ENCODE measurements around the gene PLA2G4D.

PLA2G4D gene

DNA sequence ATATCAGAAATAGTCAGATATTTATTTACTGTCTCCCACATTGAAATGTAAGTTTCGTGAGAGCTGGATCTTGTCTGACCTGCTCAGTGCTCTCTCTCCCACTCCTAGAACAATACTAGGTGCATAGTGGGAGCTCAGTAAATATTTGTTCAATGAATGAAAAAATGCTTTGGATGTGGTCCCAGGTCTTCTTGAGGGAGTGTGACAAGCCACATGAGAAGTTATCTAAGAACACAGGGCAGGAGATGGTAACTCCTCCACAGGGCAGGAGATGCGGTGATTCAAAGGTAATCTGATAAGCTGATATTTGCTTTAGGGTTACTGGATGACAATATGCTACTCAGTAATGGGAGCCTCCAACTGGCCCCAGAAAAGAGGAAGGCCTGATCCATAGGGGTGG, 47.8 kb downstream of the PLA2G4D start:
- Histone ChIP-seq H3F3A (ENCODE audit: insufficient read depth) (no peaks in the 10 kb centered on the region), H3K27me3 (ENCODE audit: low read length) (no peaks in the 10 kb centered on the region), H3K27ac (ENCODE audit: low read depth, low read length) (no peak overlapping the region), H3K79me2 (ENCODE audit: insufficient read depth, low read length) (no peaks in the 10 kb centered on the region), H3K9me3 (ENCODE audit: insufficient read depth, low read length) (no peaks in the 10 kb centered on the region), H3K36me3 (ENCODE audit: low read length) (no peaks in the 10 kb centered on the region), H3K4me3 (ENCODE audit: insufficient read depth, low read length, poor library complexity, severe bottlenecking) (no peak overlapping the region), H2AFZ (ENCODE audit: low read depth, low read length, severe bottlenecking) (no peak overlapping the region), H3K4me2 (ENCODE audit: low read depth, low read length, poor library complexity, severe bottlenecking) (no peak overlapping the region), H3K9me2 (replicated peaks; ENCODE audit: insufficient read depth, low read length) (no peaks in the 10 kb centered on the region), H4K20me1 (ENCODE audit: low read depth, low read length) (no peaks in the 10 kb centered on the region), H3K9ac (ENCODE audit: low read length) (no peak overlapping the region)
- TF ChIP-seq EZH2phosphoT487 (conservative IDR thresholded peaks at IDR 0.05; ENCODE audit: low read length) (no peak), CTCF (IDR thresholded peaks at IDR 0.05; ENCODE audit: insufficient read depth, low read length, poor library complexity, severe bottlenecking) (no peak)

DNA sequence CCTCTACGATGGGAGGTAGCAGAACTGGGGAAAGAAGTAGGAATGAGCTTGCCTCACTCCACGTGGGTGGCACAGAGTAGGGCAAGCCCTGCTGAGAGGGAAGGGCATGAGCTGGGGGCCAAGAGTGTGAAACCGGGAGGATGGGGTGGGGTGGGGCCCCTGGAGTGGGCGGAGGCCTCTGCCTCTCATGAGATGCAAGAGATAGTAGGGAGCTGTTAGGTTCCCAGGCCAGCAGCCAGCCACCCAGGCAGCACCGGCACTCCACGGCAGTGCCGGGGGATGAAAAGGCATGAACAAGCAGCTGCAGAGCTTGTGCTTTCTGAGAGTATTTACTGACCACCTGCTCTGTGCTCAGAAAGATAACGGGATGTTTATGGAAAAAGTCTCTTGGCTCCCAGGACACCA, 49.1 kb downstream of the PLA2G4D start:
- Histone ChIP-seq H3K79me2 (ENCODE audit: insufficient read depth, low read length) (no peaks in the 10 kb centered on the region), H2AFZ (ENCODE audit: low read depth, low read length, severe bottlenecking) (no peak overlapping the region), H3K4me2 (ENCODE audit: low read depth, low read length, poor library complexity, severe bottlenecking) (no peak overlapping the region), H3K36me3 (ENCODE audit: low read length) (no peaks in the 10 kb centered on the region), H3K27ac (ENCODE audit: low read depth, low read length) (no peak overlapping the region), H3K9me3 (ENCODE audit: insufficient read depth, low read length) (no peaks in the 10 kb centered on the region), H3K4me3 (ENCODE audit: insufficient read depth, low read length, poor library complexity, severe bottlenecking) (no peak overlapping the region), H4K20me1 (ENCODE audit: low read depth, low read length) (no peaks in the 10 kb centered on the region), H3F3A (ENCODE audit: insufficient read depth) (no peaks in the 10 kb centered on the region), H3K9ac (ENCODE audit: low read length) (no peak overlapping the region), H3K9me2 (replicated peaks; ENCODE audit: insufficient read depth, low read length) (no peaks in the 10 kb centered on the region), H3K27me3 (ENCODE audit: low read length) (no peaks in the 10 kb centered on the region)
- TF ChIP-seq CTCF (IDR thresholded peaks at IDR 0.05; ENCODE audit: insufficient read depth, low read length, poor library complexity, severe bottlenecking) (no peak), EZH2phosphoT487 (conservative IDR thresholded peaks at IDR 0.05; ENCODE audit: low read length) (no peak)

DNA sequence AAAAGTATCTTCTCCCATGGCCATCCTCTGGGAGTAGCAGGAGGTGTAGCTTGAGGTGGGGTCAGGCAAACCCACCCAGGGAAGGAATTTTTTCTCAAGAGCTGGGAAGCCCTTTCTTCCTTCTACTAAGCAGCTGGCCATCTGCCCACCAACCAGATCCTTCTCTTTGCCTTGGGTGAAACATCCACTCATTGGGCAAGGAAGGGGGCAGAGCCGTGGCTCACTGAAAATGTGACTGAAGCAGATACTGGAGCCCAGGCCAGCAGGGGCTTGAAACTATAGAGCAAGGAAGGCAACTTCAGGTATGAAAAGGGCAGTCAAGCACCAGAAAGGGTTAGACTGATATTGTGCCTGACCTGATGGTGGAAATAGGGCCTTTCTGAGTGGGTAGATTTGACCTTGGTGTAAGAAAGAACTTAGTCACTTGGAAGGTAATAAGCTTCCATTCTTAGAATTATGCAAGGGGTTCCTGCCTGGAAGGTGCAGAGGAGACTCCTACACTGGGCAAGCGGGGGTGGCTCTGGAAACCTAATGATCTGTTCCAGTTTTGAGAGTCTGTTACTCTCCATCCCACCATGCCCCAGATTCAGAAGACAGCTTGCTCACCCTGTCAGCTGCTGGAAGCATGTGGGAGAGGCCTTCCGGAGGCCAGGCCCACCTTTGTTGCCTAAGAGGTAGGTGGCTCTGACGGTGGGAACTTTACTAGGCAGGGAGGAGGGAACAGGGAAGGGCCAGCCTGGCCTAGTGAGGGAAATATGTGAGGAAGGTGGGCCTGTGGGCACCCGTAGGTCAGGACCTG, 51.6 kb downstream of the PLA2G4D start:
- Histone ChIP-seq H3K4me2 (ENCODE audit: low read depth, low read length, poor library complexity, severe bottlenecking) (no peak overlapping the region), H3F3A (ENCODE audit: insufficient read depth) (no peaks in the 10 kb centered on the region), H3K9me3 (ENCODE audit: insufficient read depth, low read length) (no peaks in the 10 kb centered on the region), H3K27me3 (ENCODE audit: low read length) (no peaks in the 10 kb centered on the region), H4K20me1 (ENCODE audit: low read depth, low read length) (no peaks in the 10 kb centered on the region), H3K4me3 (ENCODE audit: insufficient read depth, low read length, poor library complexity, severe bottlenecking) (no peak overlapping the region), H3K36me3 (ENCODE audit: low read length) (no peaks in the 10 kb centered on the region), H3K9ac (ENCODE audit: low read length) (no peak overlapping the region), H3K79me2 (ENCODE audit: insufficient read depth, low read length) (no peaks in the 10 kb centered on the region), H3K9me2 (replicated peaks; ENCODE audit: insufficient read depth, low read length) (no peaks in the 10 kb centered on the region), H3K27ac (ENCODE audit: low read depth, low read length) (no peak overlapping the region), H2AFZ (ENCODE audit: low read depth, low read length, severe bottlenecking) (no peak overlapping the region)
- TF ChIP-seq EZH2phosphoT487 (conservative IDR thresholded peaks at IDR 0.05; ENCODE audit: low read length) (no peak), CTCF (IDR thresholded peaks at IDR 0.05; ENCODE audit: insufficient read depth, low read length, poor library complexity, severe bottlenecking) (no peak)
